ENCODE results near the gene CDK17. TPM values are rescaled to one million over a fixed set of nuclear protein-coding genes. Genes with fewer than 3 reads are reported as not detected.

The CDK17 gene
- total RNA-seq, 2 donors from 2014 or later, result 34.7 to 79.5 TPM

DNA sequence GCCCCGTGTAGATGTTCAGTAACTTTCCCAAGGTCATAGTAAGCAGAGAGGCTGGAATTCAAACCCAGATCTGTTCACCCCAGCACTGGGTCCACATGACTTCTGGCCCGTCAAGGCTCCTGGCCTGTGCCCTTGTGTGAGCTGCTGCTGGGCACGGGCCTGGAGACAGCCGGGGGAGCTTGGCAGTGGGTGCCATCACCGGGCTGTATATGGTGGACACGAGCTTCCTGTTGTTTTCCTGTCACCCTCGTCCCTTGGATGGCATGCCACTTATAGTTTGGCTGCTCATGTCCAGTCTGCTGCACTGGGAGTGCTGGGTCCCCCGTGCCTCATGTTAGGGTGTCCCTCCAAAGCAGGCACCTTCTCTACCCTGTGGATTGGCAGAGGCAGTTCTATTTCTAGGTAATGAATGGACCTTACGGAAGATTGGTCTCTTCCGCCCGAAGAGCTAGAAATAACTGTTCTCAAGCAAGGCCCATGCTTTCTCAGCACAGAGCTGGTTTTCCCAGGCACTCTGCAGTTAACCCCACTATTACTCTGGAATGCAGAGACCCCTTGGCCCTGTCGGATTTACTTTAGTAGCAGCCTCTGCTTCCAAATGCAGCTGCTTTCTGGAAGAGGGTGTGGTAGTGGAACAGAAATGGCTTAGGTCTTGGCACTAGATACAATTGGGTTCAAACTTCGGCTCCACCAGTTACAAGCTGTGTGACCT is 161.7 kb downstream of the CDK17 start:
- no peaks in the 10 kb centered on the region for H3K4me1 ChIP-seq (replicated peaks)
- no peaks in the 10 kb centered on the region for H3K36me3 ChIP-seq
- DNase-seq (ENCODE audit: low spot score), result no peak

DNA sequence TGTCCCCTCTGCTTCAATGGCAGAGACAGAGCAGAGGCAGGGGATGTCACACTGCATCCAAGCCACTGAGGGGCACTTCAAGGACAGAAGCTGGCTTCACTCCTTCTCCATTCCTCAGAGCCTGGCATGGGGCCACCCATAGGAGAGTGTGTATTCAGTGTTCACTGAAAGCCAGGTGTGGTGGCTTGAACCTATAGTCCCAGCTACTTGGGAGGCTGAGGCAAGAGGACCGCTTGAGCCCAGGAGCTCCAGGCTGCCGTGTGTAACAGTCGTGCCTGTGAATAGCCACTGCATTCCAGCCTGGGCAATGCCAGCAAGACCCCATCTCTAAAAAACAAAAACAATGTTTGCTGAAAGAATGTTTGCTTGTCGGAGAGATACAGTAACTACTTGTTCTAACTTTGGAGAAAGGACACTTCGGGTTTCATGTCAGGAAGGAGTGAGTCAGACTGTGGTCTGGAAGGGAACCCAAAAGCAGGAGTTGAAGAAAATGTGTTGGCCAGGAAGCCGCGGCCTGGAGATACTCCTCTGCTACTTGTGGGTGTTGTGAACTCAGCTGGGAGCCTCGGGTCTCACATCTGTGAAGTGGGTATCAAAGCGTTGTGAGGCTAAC is 162.7 kb downstream of the CDK17 start:
- Histone ChIP-seq H3K9me3 (no peaks in the 10 kb centered on the region), H3K4me1 (replicated peaks) (no peaks in the 10 kb centered on the region), H3K27me3 (replicated peaks; ENCODE audit: insufficient read depth) (no peaks in the 10 kb centered on the region), H3K36me3 (no peaks in the 10 kb centered on the region), H3K4me3 (no peak overlapping the region), H3K27ac (peak overlapping the region; percentile 60 to 68)
- no peak for DNase-seq (ENCODE audit: low spot score)
- intact Hi-C loops (cut with DNase I), result loop anchor here (5.0 kb wide), 1 partner anchor 160 kb away; no protein-coding TSS in a partner anchor
- 39% methylated on average over 9 of the region's 9 CpGs for WGBS
- TF ChIP-seq, protein P1, sequence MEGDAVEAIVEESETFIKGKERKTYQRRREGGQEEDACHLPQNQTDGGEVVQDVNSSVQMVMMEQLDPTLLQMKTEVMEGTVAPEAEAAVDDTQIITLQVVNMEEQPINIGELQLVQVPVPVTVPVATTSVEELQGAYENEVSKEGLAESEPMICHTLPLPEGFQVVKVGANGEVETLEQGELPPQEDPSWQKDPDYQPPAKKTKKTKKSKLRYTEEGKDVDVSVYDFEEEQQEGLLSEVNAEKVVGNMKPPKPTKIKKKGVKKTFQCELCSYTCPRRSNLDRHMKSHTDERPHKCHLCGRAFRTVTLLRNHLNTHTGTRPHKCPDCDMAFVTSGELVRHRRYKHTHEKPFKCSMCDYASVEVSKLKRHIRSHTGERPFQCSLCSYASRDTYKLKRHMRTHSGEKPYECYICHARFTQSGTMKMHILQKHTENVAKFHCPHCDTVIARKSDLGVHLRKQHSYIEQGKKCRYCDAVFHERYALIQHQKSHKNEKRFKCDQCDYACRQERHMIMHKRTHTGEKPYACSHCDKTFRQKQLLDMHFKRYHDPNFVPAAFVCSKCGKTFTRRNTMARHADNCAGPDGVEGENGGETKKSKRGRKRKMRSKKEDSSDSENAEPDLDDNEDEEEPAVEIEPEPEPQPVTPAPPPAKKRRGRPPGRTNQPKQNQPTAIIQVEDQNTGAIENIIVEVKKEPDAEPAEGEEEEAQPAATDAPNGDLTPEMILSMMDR (IDR thresholded peaks at IDR 0.05), result no peak
- peak; percentile 57 for TF ChIP-seq POLR2AphosphoS5 (IDR thresholded peaks at IDR 0.05)

More for the DNA sequence above, 161.7 kb downstream of the CDK17 start:
- TF ChIP-seq POLR2A (IDR thresholded peaks at IDR 0.05) (no peak), POLR2AphosphoS5 (IDR thresholded peaks at IDR 0.05) (no peak)
- TF ChIP-seq, protein P1 (IDR thresholded peaks at IDR 0.05), result no peak
- 77% methylated on average over 13 of the region's 13 CpGs for WGBS
- intact Hi-C loops (cut with DNase I), result loop anchor here (5.0 kb wide), 1 partner anchor 159 kb away; no protein-coding TSS in a partner anchor
- Histone ChIP-seq H3K27ac (peak overlapping the region; percentile 36 to 68), H3K4me3 (no peak overlapping the region), H3K9me3 (no peaks in the 10 kb centered on the region), H3K27me3 (replicated peaks; ENCODE audit: insufficient read depth) (no peaks in the 10 kb centered on the region)

DNA sequence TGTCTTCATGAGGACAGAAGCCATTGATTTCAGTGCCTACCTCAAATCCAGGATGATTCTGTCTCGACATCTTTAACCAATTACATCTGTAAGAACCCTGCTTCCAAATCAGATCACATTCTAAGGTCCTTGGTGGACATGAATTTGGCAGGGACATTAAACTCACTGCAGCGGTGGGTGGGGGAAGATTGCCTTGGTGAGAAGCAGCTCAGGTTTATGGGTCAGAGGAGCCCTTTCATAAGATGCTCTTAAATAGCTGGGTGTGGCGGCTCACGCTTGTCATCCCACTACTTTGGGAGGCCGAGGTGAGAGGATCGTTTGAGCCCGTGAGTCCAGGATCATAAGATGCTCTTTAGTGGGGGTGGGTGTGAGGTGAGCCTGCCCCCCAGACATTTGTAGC is 163.2 kb downstream of the CDK17 start:
- Histone ChIP-seq H3K27ac (peak overlapping the region; percentile 60 to 68), H3K36me3 (no peaks in the 10 kb centered on the region), H3K9me3 (no peaks in the 10 kb centered on the region), H3K27me3 (replicated peaks; ENCODE audit: insufficient read depth) (no peaks in the 10 kb centered on the region), H3K4me1 (replicated peaks) (no peaks in the 10 kb centered on the region), H3K4me3 (no peak overlapping the region)
- TF ChIP-seq POLR2A (IDR thresholded peaks at IDR 0.05) (no peak), POLR2AphosphoS5 (IDR thresholded peaks at IDR 0.05) (no peak)
- TF ChIP-seq, protein P1 (IDR thresholded peaks at IDR 0.05), result no peak
- 74% methylated on average over 7 of the region's 7 CpGs for WGBS
- intact Hi-C loops (cut with DNase I), result loop anchor here (5.0 kb wide), 1 partner anchor 160 kb away; no protein-coding TSS in a partner anchor
- DNase-seq (ENCODE audit: low spot score), result no peak

DNA sequence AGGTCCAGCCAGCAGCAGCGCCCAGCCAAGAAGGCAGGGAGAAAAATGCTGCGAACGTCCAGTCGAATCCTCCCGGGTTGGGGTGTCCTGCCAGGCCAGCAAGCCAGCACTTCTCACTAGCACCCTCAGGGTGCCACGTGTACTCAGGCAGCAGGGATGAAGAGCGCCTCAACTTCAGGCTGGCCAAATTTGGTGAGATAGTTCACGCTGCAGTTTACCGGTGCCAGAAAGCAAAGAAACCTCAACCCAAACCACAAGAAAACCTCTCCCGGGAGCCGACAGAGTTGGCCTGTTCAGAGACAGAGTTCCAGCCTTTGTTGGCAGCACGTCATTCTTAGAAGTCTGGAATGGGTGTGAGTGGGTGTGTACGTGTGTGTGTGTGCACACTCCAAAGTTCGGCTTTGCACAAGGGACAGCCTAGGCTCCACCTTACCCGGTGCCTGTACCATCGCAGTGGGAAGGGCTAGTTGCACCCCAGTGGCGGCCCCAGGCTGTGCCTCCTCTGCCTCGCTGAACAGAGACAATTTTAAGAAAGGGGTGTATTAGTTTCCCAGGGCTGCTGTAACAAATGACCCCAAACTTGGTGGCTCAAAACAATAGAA is 163.9 kb downstream of the CDK17 start:
- DNase-seq (ENCODE audit: low spot score), result no peak
- no peaks in the 10 kb centered on the region for H3K27me3 ChIP-seq (replicated peaks; ENCODE audit: insufficient read depth)
- TF ChIP-seq POLR2AphosphoS5 (IDR thresholded peaks at IDR 0.05) (peak; percentile 23), POLR2A (IDR thresholded peaks at IDR 0.05) (no peak)
- TF ChIP-seq, protein P1 (IDR thresholded peaks at IDR 0.05), result no peak
- no peaks in the 10 kb centered on the region for H3K9me3 ChIP-seq
- no peaks in the 10 kb centered on the region for H3K4me1 ChIP-seq (replicated peaks)
- H3K36me3 ChIP-seq, result no peaks in the 10 kb centered on the region
- no peak overlapping the region for H3K4me3 ChIP-seq
- peak overlapping the region; percentile 60 to 68 for H3K27ac ChIP-seq
- intact Hi-C loops (cut with DNase I), result loop anchor here (5.0 kb wide), 1 partner anchor 161 kb away; no protein-coding TSS in a partner anchor
- 67% methylated on average over 18 of the region's 18 CpGs for WGBS

All from prostate gland (tissue), 2 donors.